LNCAP (cell line): Measurements from ENCODE around the gene NCAPG2.

Experiments used
- CTCF ChIP-seq: fragments of 450-650 bp; IDR thresholded peaks from 2 replicates; pipeline ENCODE4 v1.5.1; 2017; ENCODE audit warnings: mild to moderate bottlenecking

The NCAPG2 gene

GRCh38 chr7:158733220-158733519, 28.6 kb upstream of the NCAPG2 start:
- TF ChIP-seq CTCF: no peak

- no peak; the same call in 1 of the 2 replicates for TF ChIP-seq CTCF
Observed at GRCh38 chr7:158732494-158733219, 28.1 kb upstream of the NCAPG2 start.

- TF ChIP-seq CTCF: no peak
Observed at GRCh38 chr7:158731761-158732160, 27.2 kb upstream of the NCAPG2 start.

GRCh38 chr7:158730383-158731346, 26.1 kb upstream of the NCAPG2 start:
- TF ChIP-seq CTCF: no peak

GRCh38 chr7:158729646-158730382, 25.2 kb upstream of the NCAPG2 start:
- TF ChIP-seq CTCF: no peak

- no peak for TF ChIP-seq CTCF
Observed at GRCh38 chr7:158728911-158729645, 24.5 kb upstream of the NCAPG2 start.

- no peak for TF ChIP-seq CTCF
Observed at GRCh38 chr7:158727690-158728089, 23.1 kb upstream of the NCAPG2 start.
